ENCODE results near the gene AHCTF1.

AHCTF1 gene

GRCh38 chr1:246907472-246907871, 24.3 kb downstream of the AHCTF1 start:
- Histone ChIP-seq H3K79me2 (ENCODE audit: insufficient read depth, low read length) (peaks cover 35% of the 10 kb centered on the region), H3K9me3 (ENCODE audit: insufficient read depth, low read length, severe bottlenecking) (no peaks in the 10 kb centered on the region), H3K4me1 (ENCODE audit: insufficient read depth, low read length) (no peaks in the 10 kb centered on the region), H3K9ac (ENCODE audit: low read depth, low read length) (no peak overlapping the region), H3K4me2 (ENCODE audit: insufficient read depth, low read length) (no peak overlapping the region), H3K36me3 (ENCODE audit: insufficient read depth, low read length) (peaks cover 91% of the 10 kb centered on the region), H3K27ac (ENCODE audit: low read length) (no peak overlapping the region), H4K20me1 (ENCODE audit: insufficient read depth, low read length) (peaks cover 23% of the 10 kb centered on the region; the same call in 1 of the 2 replicates), H3K4me3 (ENCODE audit: low read depth in 1 of 2, low read length in 2 of 2) (no peak overlapping the region), H2AFZ (ENCODE audit: low read depth, low read length) (no peak overlapping the region), H3K27me3 (ENCODE audit: insufficient read depth, low read length, poor library complexity) (no peaks in the 10 kb centered on the region)
- TF ChIP-seq CTCF (IDR thresholded peaks at IDR 0.05; ENCODE audit: borderline replicate concordance, extremely low read depth, low read length, poor library complexity, severe bottlenecking) (peak; percentile 63), EZH2 (IDR thresholded peaks at IDR 0.05; ENCODE audit: borderline replicate concordance, low read depth, low read length, severe bottlenecking) (no peak)
- ATAC-seq (ENCODE audit: insufficient read depth, low read depth) (peak; percentile 81), DNase-seq (peak; percentile 43)

- Histone ChIP-seq H3K36me3 (ENCODE audit: insufficient read depth, low read length) (peaks cover 91% of the 10 kb centered on the region), H3K4me3 (ENCODE audit: low read depth in 1 of 2, low read length in 2 of 2) (no peak overlapping the region), H3K9ac (ENCODE audit: low read depth, low read length) (no peak overlapping the region), H3K79me2 (ENCODE audit: insufficient read depth, low read length) (peaks cover 34% of the 10 kb centered on the region), H2AFZ (ENCODE audit: low read depth, low read length) (no peak overlapping the region), H3K27me3 (ENCODE audit: insufficient read depth, low read length, poor library complexity) (no peaks in the 10 kb centered on the region), H3K27ac (ENCODE audit: low read length) (no peak overlapping the region), H3K9me3 (ENCODE audit: insufficient read depth, low read length, severe bottlenecking) (no peaks in the 10 kb centered on the region), H4K20me1 (ENCODE audit: insufficient read depth, low read length) (peaks cover 23% of the 10 kb centered on the region; the same call in 1 of the 2 replicates), H3K4me2 (ENCODE audit: insufficient read depth, low read length) (no peak overlapping the region), H3K4me1 (ENCODE audit: insufficient read depth, low read length) (no peaks in the 10 kb centered on the region)
- no peak for ATAC-seq (ENCODE audit: insufficient read depth, low read depth)
- TF ChIP-seq EZH2 (IDR thresholded peaks at IDR 0.05; ENCODE audit: borderline replicate concordance, low read depth, low read length, severe bottlenecking) = no peak
- no peak for TF ChIP-seq CTCF (IDR thresholded peaks at IDR 0.05; ENCODE audit: borderline replicate concordance, extremely low read depth, low read length, poor library complexity, severe bottlenecking)
- DNase-seq = no peak
These were observed 24.9 kb downstream of the AHCTF1 start for GRCh38 chr1:246906833-246907232.

GRCh38 chr1:246901874-246902273, 29.9 kb downstream of the AHCTF1 start:
- Histone ChIP-seq H3K27ac (ENCODE audit: low read length) (no peak overlapping the region), H3K4me3 (ENCODE audit: low read depth in 1 of 2, low read length in 2 of 2) (no peak overlapping the region), H3K27me3 (ENCODE audit: insufficient read depth, low read length, poor library complexity) (no peaks in the 10 kb centered on the region), H3K9me3 (ENCODE audit: insufficient read depth, low read length, severe bottlenecking) (no peaks in the 10 kb centered on the region), H4K20me1 (ENCODE audit: insufficient read depth, low read length) (peaks cover 6% of the 10 kb centered on the region; the same call in 1 of the 2 replicates), H3K9ac (ENCODE audit: low read depth, low read length) (no peak overlapping the region), H3K4me2 (ENCODE audit: insufficient read depth, low read length) (no peak overlapping the region), H3K79me2 (ENCODE audit: insufficient read depth, low read length) (peaks cover 14% of the 10 kb centered on the region), H3K36me3 (ENCODE audit: insufficient read depth, low read length) (peaks cover 99% of the 10 kb centered on the region), H3K4me1 (ENCODE audit: insufficient read depth, low read length) (no peaks in the 10 kb centered on the region), H2AFZ (ENCODE audit: low read depth, low read length) (no peak overlapping the region)
- ATAC-seq (ENCODE audit: insufficient read depth, low read depth) (no peak), DNase-seq (no peak)
- TF ChIP-seq CTCF (IDR thresholded peaks at IDR 0.05; ENCODE audit: borderline replicate concordance, extremely low read depth, low read length, poor library complexity, severe bottlenecking) (no peak), EZH2 (IDR thresholded peaks at IDR 0.05; ENCODE audit: borderline replicate concordance, low read depth, low read length, severe bottlenecking) (no peak)

- Histone ChIP-seq H2AFZ (ENCODE audit: low read depth, low read length) (no peak overlapping the region), H3K9ac (ENCODE audit: low read depth, low read length) (no peak overlapping the region), H3K36me3 (ENCODE audit: insufficient read depth, low read length) (peaks cover 99% of the 10 kb centered on the region), H3K4me2 (ENCODE audit: insufficient read depth, low read length) (no peak overlapping the region), H3K27ac (ENCODE audit: low read length) (no peak overlapping the region), H3K9me3 (ENCODE audit: insufficient read depth, low read length, severe bottlenecking) (no peaks in the 10 kb centered on the region), H3K4me1 (ENCODE audit: insufficient read depth, low read length) (no peaks in the 10 kb centered on the region), H3K4me3 (ENCODE audit: low read depth in 1 of 2, low read length in 2 of 2) (no peak overlapping the region), H3K79me2 (ENCODE audit: insufficient read depth, low read length) (0 out of 2 replicates have a peak, but pooled peaks cover 2% of the 10 kb centered on the region), H4K20me1 (ENCODE audit: insufficient read depth, low read length) (no peaks in the 10 kb centered on the region), H3K27me3 (ENCODE audit: insufficient read depth, low read length, poor library complexity) (no peaks in the 10 kb centered on the region)
- no peak for DNase-seq
- TF ChIP-seq CTCF (IDR thresholded peaks at IDR 0.05; ENCODE audit: borderline replicate concordance, extremely low read depth, low read length, poor library complexity, severe bottlenecking) = no peak
- TF ChIP-seq EZH2 (IDR thresholded peaks at IDR 0.05; ENCODE audit: borderline replicate concordance, low read depth, low read length, severe bottlenecking) = no peak
- ATAC-seq (ENCODE audit: insufficient read depth, low read depth) = no peak
These were observed 34.4 kb downstream of the AHCTF1 start for GRCh38 chr1:246897302-246897701.
